MM.1S (cell line): ENCODE data around the gene COLEC12.

Experiments used
- DNase-seq: peaks from one replicate; pipeline ENCODE4 v3.0.0-alpha.2; 2015
- H2AFZ ChIP-seq: fragments of 300-600 bp; sonication (generic); 2 replicates; pipeline ENCODE4 v1.6.0; 2016; ENCODE audit warnings: antibody characterized with exemption, low read length
- H3F3A ChIP-seq: fragments of 300-600 bp; sonication (generic); 2 replicates; pipeline ENCODE4 v1.6.1; 2016; ENCODE audit warnings: mild to moderate bottlenecking, antibody characterized with exemption, low read length, moderate library complexity, mixed read lengths; ENCODE audit not compliant: insufficient read depth
- H3K27ac ChIP-seq: fragments of 300-600 bp; sonication (generic); 2 replicates; pipeline ENCODE4 v1.5.1; 2016; ENCODE audit warnings: mild to moderate bottlenecking, low read length
- H3K27me3 ChIP-seq: fragments of 300-600 bp; sonication (generic); replicated peaks from 2 replicates; pipeline ENCODE4 v1.6.0; 2016; ENCODE audit warnings: low read length; ENCODE audit not compliant: insufficient read depth
- H3K36me3 ChIP-seq: fragments of 300-600 bp; sonication (generic); replicated peaks from 2 replicates; pipeline ENCODE4 v1.6.1; 2016; ENCODE audit warnings: mild to moderate bottlenecking, low read length, mixed read lengths; ENCODE audit not compliant: insufficient read depth
- H3K4me1 ChIP-seq: fragments of 300-600 bp; sonication (generic); 2 replicates; pipeline ENCODE4 v1.6.1; 2016; ENCODE audit warnings: low read length, mixed read lengths
- H3K4me2 ChIP-seq: fragments of 300-600 bp; sonication (generic); 2 replicates; pipeline ENCODE4 v1.6.0; 2016; ENCODE audit warnings: low read depth, low read length
- H3K4me3 ChIP-seq: fragments of 300-600 bp; sonication (generic); 2 replicates; pipeline ENCODE4 v1.5.1; 2016; ENCODE audit warnings: low read length, mixed read lengths
- H3K79me2 ChIP-seq: fragments of 300-600 bp; sonication (generic); 2 replicates; pipeline ENCODE4 v1.6.1; 2016; ENCODE audit warnings: mixed run types, low read length, mixed read lengths
- H3K9ac ChIP-seq: fragments of 300-600 bp; sonication (generic); 2 replicates; pipeline ENCODE4 v1.6.1; 2016; ENCODE audit warnings: low read length, mixed read lengths
- H3K9me2 ChIP-seq: fragments of 300-600 bp; sonication (generic); replicated peaks from 2 replicates; pipeline ENCODE4 v1.6.1; 2016; ENCODE audit warnings: mild to moderate bottlenecking, low read length, mixed read lengths; ENCODE audit not compliant: insufficient read depth
- H3K9me3 ChIP-seq: fragments of 300-600 bp; sonication (generic); replicated peaks from 2 replicates; pipeline ENCODE4 v1.6.1; 2016; ENCODE audit warnings: mild to moderate bottlenecking, low read length, mixed read lengths; ENCODE audit not compliant: insufficient read depth
- H4K20me1 ChIP-seq: fragments of 300-600 bp; sonication (generic); 2 replicates; pipeline ENCODE4 v1.6.1; 2016; ENCODE audit warnings: mild to moderate bottlenecking, low read length, moderate library complexity, mixed read lengths; ENCODE audit not compliant: insufficient read depth
- CTCF ChIP-seq: fragments of 300-600 bp; sonication (generic); IDR thresholded peaks from 2 replicates; pipeline ENCODE4 v1.5.1; 2016; ENCODE audit warnings: antibody characterized with exemption, low read length, mixed read lengths
- EZH2 ChIP-seq: fragments of 300-600 bp; sonication (generic); optimal IDR thresholded peaks from 2 replicates; pipeline ENCODE3; 2017; ENCODE audit warnings: low read depth, mild to moderate bottlenecking, antibody characterized with exemption, low read length, mixed read lengths
- EZH2phosphoT487 ChIP-seq: fragments of 300-600 bp; sonication (generic); IDR thresholded peaks from 2 replicates; pipeline ENCODE4 v1.6.1; 2018; ENCODE audit warnings: antibody characterized with exemption, low read length

COLEC12 gene

GRCh38 chr18:461762-462161 lies 38.7 kb downstream of the COLEC12 start:
- Histone ChIP-seq H3K36me3 (no peaks in the 10 kb centered on the region), H3F3A (no peaks in the 10 kb centered on the region), H3K9ac (no peak overlapping the region), H4K20me1 (no peaks in the 10 kb centered on the region), H3K79me2 (no peaks in the 10 kb centered on the region), H3K9me2 (no peaks in the 10 kb centered on the region), H3K9me3 (no peaks in the 10 kb centered on the region), H3K27me3 (no peaks in the 10 kb centered on the region), H3K4me2 (no peak overlapping the region), H3K27ac (no peak overlapping the region), H2AFZ (no peak overlapping the region), H3K4me3 (no peak overlapping the region), H3K4me1 (no peaks in the 10 kb centered on the region)
- TF ChIP-seq EZH2 (no peak), CTCF (no peak), EZH2phosphoT487 (no peak)
- DNase-seq: no peak

GRCh38 chr18:460791-461190 lies 39.7 kb downstream of the COLEC12 start:
- H4K20me1 ChIP-seq: no peaks in the 10 kb centered on the region
- no peaks in the 10 kb centered on the region for H3F3A ChIP-seq
- no peak overlapping the region for H3K9ac ChIP-seq
- H3K4me1 ChIP-seq: no peaks in the 10 kb centered on the region
- no peak for DNase-seq
- no peak overlapping the region for H2AFZ ChIP-seq
- H3K79me2 ChIP-seq: no peaks in the 10 kb centered on the region
- no peak overlapping the region for H3K4me3 ChIP-seq
- no peaks in the 10 kb centered on the region for H3K36me3 ChIP-seq
- H3K27me3 ChIP-seq: no peaks in the 10 kb centered on the region
- TF ChIP-seq EZH2phosphoT487 (no peak), EZH2 (no peak), CTCF (no peak)
- H3K4me2 ChIP-seq: no peak overlapping the region
- no peak overlapping the region for H3K27ac ChIP-seq
- no peaks in the 10 kb centered on the region for H3K9me2 ChIP-seq
- H3K9me3 ChIP-seq: no peaks in the 10 kb centered on the region

- Histone ChIP-seq H3K4me2 (no peak overlapping the region), H3F3A (no peaks in the 10 kb centered on the region), H4K20me1 (no peaks in the 10 kb centered on the region), H3K9me2 (no peaks in the 10 kb centered on the region), H3K9me3 (no peaks in the 10 kb centered on the region), H2AFZ (no peak overlapping the region), H3K36me3 (no peaks in the 10 kb centered on the region), H3K27me3 (no peaks in the 10 kb centered on the region), H3K27ac (no peak overlapping the region), H3K9ac (no peak overlapping the region), H3K79me2 (no peaks in the 10 kb centered on the region), H3K4me3 (no peak overlapping the region), H3K4me1 (no peaks in the 10 kb centered on the region)
- no peak for DNase-seq
- TF ChIP-seq EZH2phosphoT487 (no peak), CTCF (no peak), EZH2 (no peak)
Observed at GRCh38 chr18:459814-460593, 40.5 kb downstream of the COLEC12 start.
